Small intestine (tissue), 7 donors: ENCODE data around the gene EYS. TPM values are rescaled to one million over a fixed set of nuclear protein-coding genes. Genes with fewer than 3 reads are reported as not detected.

Source experiments
- DNase-seq, 2 donors: peaks; one replicate each; pipeline versions ENCODE4 v3.0.0 to v3.0.0-alpha.2; 2013
- FAIRE-seq: peaks from 2 replicates; lab custom pipeline; 2012; peaks lifted over from hg19 to GRCh38; lab: Jason Lieb, UNC
- H3K27ac ChIP-seq, 3 donors: one replicate each; pipeline ENCODE4 v1.5.1; 2013; ENCODE audit warnings: low read length in 2 of 3, mild to moderate bottlenecking in 2 of 3, control low read depth in 1 of 3, inconsistent platforms in 1 of 3, low read depth in 1 of 3, moderate library complexity in 1 of 3
- H3K27me3 ChIP-seq, 3 donors: one replicate each; pipeline ENCODE4 v1.6.1; 2013; ENCODE audit warnings: low read length in 3 of 3, inconsistent platforms in 1 of 3; ENCODE audit not compliant: control insufficient read depth in 3 of 3, insufficient read depth in 3 of 3
- H3K36me3 ChIP-seq, 3 donors: one replicate each; pipeline ENCODE4 v1.6.1; 2013; ENCODE audit warnings: low read length in 3 of 3, inconsistent platforms in 1 of 3, low read depth in 1 of 3, mild to moderate bottlenecking in 1 of 3, moderate library complexity in 1 of 3; ENCODE audit not compliant: control insufficient read depth in 3 of 3, insufficient read depth in 2 of 3
- H3K4me1 ChIP-seq, 3 donors: one replicate each; pipeline ENCODE4 v1.6.1; 2013; ENCODE audit warnings: low read length in 2 of 3, inconsistent platforms in 1 of 3, low read depth in 1 of 3, mild to moderate bottlenecking in 1 of 3, moderate library complexity in 1 of 3; ENCODE audit not compliant: control insufficient read depth in 3 of 3, insufficient read depth in 2 of 3
- H3K4me3 ChIP-seq, 3 donors: one replicate each; pipeline ENCODE4 v1.5.1; 2013; ENCODE audit warnings: low read length in 3 of 3, control low read depth in 1 of 3, inconsistent platforms in 1 of 3, low read depth in 1 of 3, mild to moderate bottlenecking in 1 of 3, moderate library complexity in 1 of 3
- H3K9me3 ChIP-seq, 2 donors: one replicate each; pipeline ENCODE4 v1.6.1; 2013; ENCODE audit warnings: low read depth in 1 of 2, low read length in 1 of 2; ENCODE audit not compliant: control insufficient read depth in 2 of 2, insufficient read depth in 1 of 2
- WGBS, 3 donors: extraction: QIAGEN DNeasy Blood & Tissue Kit; methylation state at CpG; one replicate each; pipeline ENCODE4 v1.1.7; 2013; 5-methylcytosine and 5-hydroxymethylcytosine counted together
- polyA plus RNA-seq, 4 donors: library from polyadenylated mRNA; stranded (reverse) in 3 of 4; unstranded in 1 of 4; fragments of 200-250 nt in 3 of 4; fragments of 120-200 nt in 1 of 4; gene quantifications; one replicate each; pipeline versions ENCODE4 v1.2.1 to v1.2.3, GENCODE V29; 2013
- donor health status: healthy with polysubstance abuse.
- donor health status: control.
- donor health status: control.
- donor health status: Bipolar disorder and iron deficiency.
- donor health status: healthy.

Gene EYS
- polyA plus RNA-seq, 4 donors: 0.78 TPM; not detected in 3

GRCh38 chr6:64685401-64685800 lies 1021.6 kb downstream of the EYS start:
- Histone ChIP-seq H3K4me3 (no peak overlapping the region), H3K36me3 (no peaks in the 10 kb centered on the region), H3K27ac (no peak overlapping the region), H3K27me3 (no peaks in the 10 kb centered on the region), H3K9me3 (peaks cover 1% of the 10 kb centered on the region in 2 donors), H3K4me1 (no peaks in the 10 kb centered on the region)
- DNase-seq (no peak), FAIRE-seq (no peak)
- 34 to 50% (median 42%) methylated on average over 2 of the region's 2 CpGs for WGBS, 3 donors

- FAIRE-seq (no peak), DNase-seq (no peak)
- 44 to 57% (median 44%) methylated on average over 8 of the region's 8 CpGs for WGBS, 3 donors
- Histone ChIP-seq H3K36me3 (no peaks in the 10 kb centered on the region), H3K9me3 (peaks cover 0 to 1% of the 10 kb centered on the region in 2 donors), H3K27me3 (no peaks in the 10 kb centered on the region), H3K4me3 (no peak overlapping the region), H3K4me1 (no peaks in the 10 kb centered on the region), H3K27ac (no peak overlapping the region)
Observed at GRCh38 chr6:64683682-64684081, 1023.3 kb downstream of the EYS start.

- Histone ChIP-seq H3K9me3 (peaks cover 0 to 1% of the 10 kb centered on the region in 2 donors), H3K36me3 (no peaks in the 10 kb centered on the region), H3K4me1 (no peaks in the 10 kb centered on the region), H3K27me3 (no peaks in the 10 kb centered on the region), H3K27ac (no peak overlapping the region), H3K4me3 (no peak overlapping the region)
- 92 to 95% (median 94%) methylated on average over 23 of the region's 23 CpGs for WGBS, 3 donors
- no peak for FAIRE-seq
- DNase-seq: no peak
Observed at GRCh38 chr6:64681416-64682160, 1025.4 kb downstream of the EYS start.

GRCh38 chr6:64680446-64680845 lies 1026.6 kb downstream of the EYS start:
- 55 to 79% (median 68%) methylated on average over 5 of the region's 5 CpGs for WGBS, 3 donors
- FAIRE-seq (no peak), DNase-seq (no peak)
- Histone ChIP-seq H3K27ac (no peak overlapping the region), H3K36me3 (no peaks in the 10 kb centered on the region), H3K27me3 (no peaks in the 10 kb centered on the region), H3K4me3 (no peak overlapping the region), H3K4me1 (no peaks in the 10 kb centered on the region), H3K9me3 (peaks cover 0 to 1% of the 10 kb centered on the region in 2 donors)

GRCh38 chr6:64679416-64679815 lies 1027.6 kb downstream of the EYS start:
- DNase-seq: no peak
- H3K27me3 ChIP-seq: no peaks in the 10 kb centered on the region
- 55 to 75% (median 57%) methylated on average over 2 of the region's 2 CpGs for WGBS, 3 donors
- H3K27ac ChIP-seq: no peak overlapping the region
- no peak overlapping the region for H3K4me3 ChIP-seq
- H3K4me1 ChIP-seq: no peaks in the 10 kb centered on the region
- H3K9me3 ChIP-seq: peaks cover 0 to 1% of the 10 kb centered on the region in 2 donors
- no peak for FAIRE-seq
- no peaks in the 10 kb centered on the region for H3K36me3 ChIP-seq

- H3K9me3 ChIP-seq: no peaks in the 10 kb centered on the region
- no peaks in the 10 kb centered on the region for H3K36me3 ChIP-seq
- FAIRE-seq (no peak), DNase-seq (no peak)
- 73 to 76% (median 75%) methylated on average over 4 of the region's 4 CpGs for WGBS, 3 donors
- no peaks in the 10 kb centered on the region for H3K4me1 ChIP-seq
- H3K4me3 ChIP-seq: no peak overlapping the region
- no peak overlapping the region for H3K27ac ChIP-seq
- H3K27me3 ChIP-seq: no peaks in the 10 kb centered on the region
Observed at GRCh38 chr6:64672651-64673050, 1034.4 kb downstream of the EYS start.

- WGBS, 3 donors: 44 to 66% (median 57%) methylated on average over 3 of the region's 3 CpGs
- H3K27me3 ChIP-seq: no peaks in the 10 kb centered on the region
- H3K27ac ChIP-seq: no peak overlapping the region
- FAIRE-seq: no peak
- no peak for DNase-seq
- H3K4me1 ChIP-seq: no peaks in the 10 kb centered on the region
- no peaks in the 10 kb centered on the region for H3K9me3 ChIP-seq
- H3K4me3 ChIP-seq: no peak overlapping the region
- H3K36me3 ChIP-seq: no peaks in the 10 kb centered on the region
Observed at GRCh38 chr6:64672131-64672530, 1034.9 kb downstream of the EYS start.

- FAIRE-seq (no peak), DNase-seq (no peak)
- Histone ChIP-seq H3K4me1 (no peaks in the 10 kb centered on the region), H3K27ac (no peak overlapping the region), H3K27me3 (no peaks in the 10 kb centered on the region), H3K36me3 (no peaks in the 10 kb centered on the region), H3K9me3 (peaks cover 0 to 1% of the 10 kb centered on the region in 2 donors), H3K4me3 (no peak overlapping the region)
- WGBS, 3 donors: 90 to 99% (median 91%) methylated on average over 1 of the region's 1 CpG
Observed at GRCh38 chr6:64665137-64665536, 1041.9 kb downstream of the EYS start.

GRCh38 chr6:64664480-64664879 lies 1042.5 kb downstream of the EYS start:
- H3K36me3 ChIP-seq: no peaks in the 10 kb centered on the region
- H3K27me3 ChIP-seq: no peaks in the 10 kb centered on the region
- peaks cover 0 to 1% of the 10 kb centered on the region in 2 donors for H3K9me3 ChIP-seq
- FAIRE-seq (no peak), DNase-seq (no peak)
- WGBS, 3 donors: 77 to 81% (median 80%) methylated on average over 2 of the region's 2 CpGs
- no peak overlapping the region for H3K4me3 ChIP-seq
- no peaks in the 10 kb centered on the region for H3K4me1 ChIP-seq
- no peak overlapping the region for H3K27ac ChIP-seq
